ENCODE measurements around the gene GJC3.
"Not testable (repeated sequence)": the region's sequence is repeated elsewhere in the genome, so short reads cannot be mapped to it uniquely, and the experiment has no call there.

GJC3 gene

DNA sequence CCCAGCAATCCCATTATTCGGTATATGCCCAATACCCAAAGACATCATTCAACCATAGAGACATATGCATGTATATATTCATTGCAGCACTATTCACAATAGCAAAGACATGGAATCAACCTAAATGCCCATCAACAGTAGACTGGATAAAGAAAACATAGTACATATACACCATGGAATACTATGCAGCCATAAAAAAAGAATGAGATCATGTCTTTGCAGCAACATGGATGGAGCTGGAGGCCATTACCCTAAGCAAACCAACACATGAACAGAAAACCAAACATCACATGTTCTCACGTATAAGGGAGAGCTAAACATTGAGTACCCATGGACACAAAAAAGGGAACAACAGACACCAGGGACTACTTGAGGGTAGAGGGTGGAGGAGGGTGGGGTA is 39.1 kb downstream of the GJC3 start:
- H3K27ac ChIP-seq (ENCODE audit: low read depth, low read length); H3K27me3 ChIP-seq (ENCODE audit: control insufficient read depth, insufficient read depth, low read length); H3K9ac ChIP-seq (ENCODE audit: low read length); H3K36me3 ChIP-seq (ENCODE audit: control insufficient read depth, insufficient read depth, low read length); H3K4me3 ChIP-seq (ENCODE audit: low read length); H3K4me1 ChIP-seq (ENCODE audit: control insufficient read depth, insufficient read depth, low read length): not testable (repeated sequence)

DNA sequence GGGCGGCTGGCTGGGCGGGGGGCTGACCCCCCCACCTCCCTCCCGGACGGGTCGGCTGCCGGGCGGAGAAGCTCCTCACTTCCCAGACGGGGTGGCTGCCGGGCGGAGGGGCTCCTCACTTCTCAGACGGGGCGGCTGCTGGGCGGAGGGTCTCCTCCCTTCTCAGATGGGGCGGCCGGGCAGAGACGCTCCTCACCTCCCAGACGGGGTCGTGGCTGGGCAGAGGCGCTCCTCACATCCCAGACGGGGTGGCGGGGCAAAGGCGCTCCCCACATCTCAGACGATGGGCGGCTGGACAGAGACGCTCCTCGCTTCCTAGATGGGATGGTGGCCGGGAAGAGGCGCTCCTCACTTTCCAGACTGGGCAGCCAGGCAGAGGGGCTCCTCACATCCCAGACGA is 41.1 kb downstream of the GJC3 start:
- not testable (repeated sequence) for H3K36me3 ChIP-seq (ENCODE audit: control insufficient read depth, insufficient read depth, low read length); H3K9ac ChIP-seq (ENCODE audit: low read length); H3K4me3 ChIP-seq (ENCODE audit: low read length); H3K27ac ChIP-seq (ENCODE audit: low read depth, low read length); H3K27me3 ChIP-seq (ENCODE audit: control insufficient read depth, insufficient read depth, low read length); H3K4me1 ChIP-seq (ENCODE audit: control insufficient read depth, insufficient read depth, low read length)

DNA sequence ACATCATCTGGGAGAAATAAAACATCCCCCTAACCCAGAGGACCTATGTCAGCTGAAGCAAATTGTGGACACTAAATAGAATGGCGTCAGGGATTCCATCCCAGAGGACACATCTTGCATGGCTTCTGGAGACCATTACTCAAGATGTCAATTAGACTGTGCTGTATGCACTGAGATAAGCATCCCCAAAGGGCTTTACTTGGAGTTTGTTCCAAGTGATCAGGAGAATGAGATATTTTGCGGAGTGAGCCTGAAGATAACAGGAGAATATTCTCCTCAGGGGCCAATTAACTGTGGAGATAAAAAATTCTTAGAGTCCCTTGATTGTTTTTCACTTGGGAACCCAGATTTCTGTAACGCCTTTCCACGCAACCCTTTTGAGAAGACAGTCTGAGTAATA is 48.0 kb downstream of the GJC3 start:
- Histone ChIP-seq H3K4me1 (ENCODE audit: control insufficient read depth, insufficient read depth, low read length) (no peaks in the 10 kb centered on the region), H3K36me3 (ENCODE audit: control insufficient read depth, insufficient read depth, low read length) (no peaks in the 10 kb centered on the region), H3K9ac (ENCODE audit: low read length) (no peak overlapping the region), H3K27me3 (ENCODE audit: control insufficient read depth, insufficient read depth, low read length) (no peaks in the 10 kb centered on the region), H3K4me3 (ENCODE audit: low read length) (no peak overlapping the region), H3K27ac (ENCODE audit: low read depth, low read length) (no peak overlapping the region)

DNA sequence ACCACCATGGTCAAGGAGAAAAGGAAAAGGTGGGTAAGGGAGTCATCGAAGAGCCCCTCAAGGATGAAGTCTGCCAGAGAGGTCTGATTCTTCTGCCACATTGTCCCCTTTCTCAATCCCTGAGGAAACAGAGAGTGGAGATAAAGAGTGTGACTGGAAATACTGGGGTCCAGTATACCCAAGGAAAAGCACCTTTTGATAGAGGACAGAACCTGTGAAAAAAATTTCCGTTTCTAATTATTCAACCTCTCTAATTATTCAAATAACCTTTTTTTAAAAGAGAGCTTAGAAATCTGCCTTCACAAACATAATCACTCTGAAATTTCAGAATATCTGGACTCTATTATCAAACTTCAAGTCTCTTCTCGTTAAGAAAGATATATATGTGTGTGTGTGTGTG is 52.5 kb downstream of the GJC3 start, which contains the start of gene OR2AE1:
TSS of gene OR2AE1 (minus strand) at position 101 of the 400 bp plus-strand sequence. CDS start at position 101, 0 bp downstream.
- Histone ChIP-seq H3K4me1 (ENCODE audit: control insufficient read depth, insufficient read depth, low read length) (no peaks in the 10 kb centered on the region), H3K27me3 (ENCODE audit: control insufficient read depth, insufficient read depth, low read length) (no peaks in the 10 kb centered on the region), H3K4me3 (ENCODE audit: low read length) (no peak within 1 kb of the TSS), H3K9ac (ENCODE audit: low read length) (no peak within 1 kb of the TSS), H3K27ac (ENCODE audit: low read depth, low read length) (no peak within 1 kb of the TSS), H3K36me3 (ENCODE audit: control insufficient read depth, insufficient read depth, low read length) (no peaks in the 10 kb centered on the region)

DNA sequence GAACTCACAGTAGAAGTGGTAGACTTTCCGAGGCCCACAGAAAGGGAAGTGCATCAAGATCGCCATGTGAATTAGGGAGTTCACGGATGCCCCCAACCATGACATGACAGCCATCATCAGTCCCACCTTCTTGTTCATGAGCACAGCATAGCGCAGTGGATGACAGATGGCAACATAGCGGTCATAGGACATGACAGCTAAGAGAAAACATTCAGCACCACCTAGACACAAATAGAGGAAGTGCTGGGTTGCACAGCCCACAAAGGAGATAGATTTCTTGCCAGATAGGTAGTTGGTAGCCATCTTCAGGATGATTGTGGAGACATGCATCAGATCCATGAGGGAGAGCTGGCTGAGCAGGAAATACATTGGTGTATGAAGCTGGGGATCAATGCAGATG is 52.9 kb downstream of the GJC3 start:
- Histone ChIP-seq H3K9ac (ENCODE audit: low read length) (no peak overlapping the region), H3K27me3 (ENCODE audit: control insufficient read depth, insufficient read depth, low read length) (no peaks in the 10 kb centered on the region), H3K4me1 (ENCODE audit: control insufficient read depth, insufficient read depth, low read length) (no peaks in the 10 kb centered on the region)

More for the DNA sequence above, 52.9 kb downstream of the GJC3 start:
- H3K4me3 ChIP-seq (ENCODE audit: low read length), result no peak overlapping the region
- H3K27ac ChIP-seq (ENCODE audit: low read depth, low read length), result no peak overlapping the region
- H3K36me3 ChIP-seq (ENCODE audit: control insufficient read depth, insufficient read depth, low read length), result no peaks in the 10 kb centered on the region

Measured in rectal smooth muscle tissue (tissue), 1 donor.